Cerebellar cortex (tissue), 1 donor: Measurements from ENCODE around the gene TTLL11.
A peak's percentile ranks its signal among the peaks of the same experiment; 100 is the strongest.

Experiments
- DNase-seq: peaks from one replicate; pipeline ENCODE4 v3.0.0-alpha.2; 2015; ENCODE audit warnings: low spot score

Gene TTLL11

GRCh38 chr9:121855476-121855875 is 237.6 kb downstream of the TTLL11 start:
- DNase-seq = no peak

DNA sequence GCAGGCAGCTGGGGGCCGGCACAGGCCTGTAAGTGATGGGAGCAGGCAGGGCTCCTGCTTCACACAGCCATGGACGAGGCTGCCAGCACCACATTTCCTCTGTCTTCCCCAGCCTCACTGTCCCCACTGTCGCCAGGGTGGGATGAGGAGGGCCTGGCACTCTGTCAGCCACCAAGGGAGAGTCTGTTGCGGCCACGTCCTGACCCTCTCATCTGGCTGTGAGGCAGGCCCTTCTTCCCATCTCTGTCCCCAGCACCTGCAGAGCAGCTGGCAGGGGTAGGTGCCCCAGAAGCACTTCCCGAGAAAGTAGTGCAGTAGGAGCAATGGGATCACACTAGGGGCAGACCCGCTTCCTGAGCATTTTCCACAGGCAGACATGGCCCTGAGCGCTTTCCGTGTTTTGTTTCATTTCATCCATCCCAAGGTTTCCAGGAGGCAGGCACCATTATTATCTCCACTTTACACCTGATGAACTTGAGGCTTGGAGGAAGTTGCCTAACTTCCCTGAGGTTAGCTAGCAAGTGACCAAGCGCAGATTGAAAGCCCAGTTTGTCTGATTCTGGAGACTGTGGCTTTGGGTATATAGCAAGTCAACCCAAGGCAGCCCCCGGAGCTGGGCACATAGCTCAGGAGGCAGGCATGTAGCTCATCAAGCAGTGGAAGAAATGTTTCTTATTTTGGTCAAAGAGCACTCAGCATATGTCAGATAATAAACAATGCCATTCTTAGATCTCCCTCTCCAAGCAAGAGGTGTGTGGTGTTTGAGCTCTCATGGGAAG is 239.3 kb downstream of the TTLL11 start:
- DNase-seq = no peak

- peak; percentile 85 for DNase-seq
Observed at GRCh38 chr9:121852651-121853616, 240.2 kb downstream of the TTLL11 start.

DNA sequence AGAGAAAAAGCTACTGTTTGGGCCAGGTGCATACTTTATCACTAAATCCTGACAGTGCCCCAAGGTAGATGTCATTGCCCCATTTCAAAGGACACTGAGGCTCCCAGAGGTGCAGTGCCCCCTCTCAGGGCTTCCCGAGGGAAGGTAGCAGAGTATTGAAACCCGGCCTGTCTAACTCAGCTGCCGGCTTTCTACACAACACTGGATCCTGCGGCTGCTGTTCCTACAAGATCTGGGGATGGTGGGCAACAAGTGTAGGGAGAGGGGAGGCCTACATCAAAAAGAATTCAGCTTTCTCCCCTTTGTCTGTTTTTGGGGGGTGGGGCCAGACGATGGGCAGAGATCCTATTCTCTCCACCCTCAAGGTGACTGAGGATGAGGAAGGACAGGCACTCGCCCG is 240.9 kb downstream of the TTLL11 start:
- no peak for DNase-seq

- DNase-seq = no peak
Observed at GRCh38 chr9:121851641-121852091, 241.4 kb downstream of the TTLL11 start.

- DNase-seq = no peak
Observed at GRCh38 chr9:121850366-121850765, 242.7 kb downstream of the TTLL11 start.

GRCh38 chr9:121849554-121849953 is 243.6 kb downstream of the TTLL11 start:
- no peak for DNase-seq

DNA sequence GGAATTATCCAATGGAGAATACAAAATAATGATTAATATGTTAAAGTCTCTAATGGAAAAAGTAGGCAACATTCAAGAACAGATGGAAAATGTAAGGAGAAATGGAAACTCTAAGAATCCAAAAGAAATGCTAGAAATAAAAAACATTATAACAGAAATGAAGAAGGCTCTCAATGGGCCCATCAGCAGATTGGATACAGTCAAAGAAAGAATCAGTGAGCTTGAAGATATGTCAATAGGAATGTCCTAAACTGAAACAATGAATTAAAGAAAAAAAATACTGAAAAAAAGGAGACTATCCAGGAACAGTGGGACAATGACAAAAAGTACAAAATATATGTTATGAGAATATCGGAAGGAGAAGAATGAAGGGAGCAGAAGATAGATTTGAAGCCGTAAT is 248.5 kb downstream of the TTLL11 start:
- no peak for DNase-seq

DNA sequence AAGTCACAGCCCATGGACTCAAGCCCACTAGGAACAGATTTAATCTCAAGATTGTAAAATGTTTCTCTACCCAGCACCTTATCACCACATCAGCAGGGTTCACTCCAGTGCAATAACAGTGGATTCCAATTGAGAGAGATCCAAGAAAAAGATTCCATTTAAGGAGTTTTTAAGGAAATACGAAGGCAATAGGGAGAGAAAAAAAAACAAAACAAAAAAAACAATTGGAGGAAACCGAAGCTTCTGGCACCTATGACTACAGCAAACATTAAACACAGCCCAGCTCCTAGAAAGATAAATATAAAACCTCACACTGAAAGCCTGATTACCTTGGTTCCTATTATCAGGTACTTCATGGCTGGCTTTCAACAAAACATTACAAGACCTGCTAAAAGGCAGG is 249.0 kb downstream of the TTLL11 start:
- DNase-seq = no peak

DNA sequence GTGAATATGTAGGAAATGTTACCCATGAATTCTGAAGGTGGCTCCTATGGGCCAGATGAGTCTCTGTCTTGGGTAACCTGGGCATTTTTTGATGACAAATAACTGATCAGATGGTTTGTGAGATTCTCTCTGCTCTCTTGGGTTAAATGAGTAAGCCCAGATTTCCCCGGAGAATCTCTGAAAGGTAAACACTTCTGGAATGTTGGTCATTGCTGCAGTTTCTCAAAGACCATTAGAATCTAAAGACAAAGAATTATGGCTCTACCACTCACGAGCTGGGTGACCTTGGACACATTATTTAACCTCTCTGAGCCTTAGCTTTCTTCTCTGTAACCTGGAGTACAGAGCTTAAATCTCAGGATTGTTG is 250.5 kb downstream of the TTLL11 start:
- DNase-seq = no peak

- no peak for DNase-seq
Observed at GRCh38 chr9:121841771-121842611, 251.1 kb downstream of the TTLL11 start.

DNA sequence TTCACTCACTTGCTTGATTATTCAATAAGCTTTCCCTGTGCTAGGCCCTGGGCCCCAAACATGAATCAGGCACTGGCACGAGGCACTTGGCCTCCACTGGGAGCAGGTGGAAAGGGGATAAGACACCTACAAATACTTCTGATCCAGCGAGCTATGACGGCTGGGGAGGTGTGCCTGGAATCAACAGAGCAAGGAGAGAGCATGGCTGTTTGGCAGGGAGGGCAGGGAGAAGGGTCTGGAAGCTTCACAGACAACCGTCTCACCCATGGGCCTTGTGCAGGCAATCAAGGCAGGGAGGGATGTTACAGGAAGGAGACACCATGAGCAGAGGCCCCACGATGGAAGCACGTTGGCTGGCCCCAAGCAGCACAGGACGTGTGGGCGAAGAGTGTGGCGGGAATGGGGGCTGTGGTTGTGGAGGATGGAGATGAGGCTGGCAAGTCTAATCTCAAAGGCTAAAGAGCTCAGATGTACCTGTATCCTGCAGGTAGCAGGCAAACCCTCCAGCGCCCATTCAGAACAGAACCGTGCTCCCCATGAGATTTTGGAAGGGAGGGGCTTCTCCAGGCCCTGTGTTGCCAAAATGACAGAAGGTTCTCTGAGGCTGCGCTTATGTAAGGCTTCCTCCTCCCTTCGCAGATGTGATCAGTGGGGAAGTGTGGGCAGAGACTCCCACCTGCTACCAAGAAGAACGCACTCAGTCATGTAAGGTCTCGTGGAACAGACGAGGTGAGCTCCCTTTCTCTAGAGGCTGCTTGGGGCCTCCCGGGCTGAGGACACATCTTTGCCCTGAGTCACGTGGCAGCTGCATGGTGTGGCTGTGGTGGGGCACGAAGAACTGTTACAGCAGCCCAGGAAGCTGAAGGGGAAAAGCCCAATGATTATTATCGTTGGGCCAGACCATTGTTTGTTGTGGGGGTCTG is 252.0 kb downstream of the TTLL11 start:
- peak; percentile 76 for DNase-seq

GRCh38 chr9:121839726-121840500 is 253.2 kb downstream of the TTLL11 start:
- no peak for DNase-seq

DNA sequence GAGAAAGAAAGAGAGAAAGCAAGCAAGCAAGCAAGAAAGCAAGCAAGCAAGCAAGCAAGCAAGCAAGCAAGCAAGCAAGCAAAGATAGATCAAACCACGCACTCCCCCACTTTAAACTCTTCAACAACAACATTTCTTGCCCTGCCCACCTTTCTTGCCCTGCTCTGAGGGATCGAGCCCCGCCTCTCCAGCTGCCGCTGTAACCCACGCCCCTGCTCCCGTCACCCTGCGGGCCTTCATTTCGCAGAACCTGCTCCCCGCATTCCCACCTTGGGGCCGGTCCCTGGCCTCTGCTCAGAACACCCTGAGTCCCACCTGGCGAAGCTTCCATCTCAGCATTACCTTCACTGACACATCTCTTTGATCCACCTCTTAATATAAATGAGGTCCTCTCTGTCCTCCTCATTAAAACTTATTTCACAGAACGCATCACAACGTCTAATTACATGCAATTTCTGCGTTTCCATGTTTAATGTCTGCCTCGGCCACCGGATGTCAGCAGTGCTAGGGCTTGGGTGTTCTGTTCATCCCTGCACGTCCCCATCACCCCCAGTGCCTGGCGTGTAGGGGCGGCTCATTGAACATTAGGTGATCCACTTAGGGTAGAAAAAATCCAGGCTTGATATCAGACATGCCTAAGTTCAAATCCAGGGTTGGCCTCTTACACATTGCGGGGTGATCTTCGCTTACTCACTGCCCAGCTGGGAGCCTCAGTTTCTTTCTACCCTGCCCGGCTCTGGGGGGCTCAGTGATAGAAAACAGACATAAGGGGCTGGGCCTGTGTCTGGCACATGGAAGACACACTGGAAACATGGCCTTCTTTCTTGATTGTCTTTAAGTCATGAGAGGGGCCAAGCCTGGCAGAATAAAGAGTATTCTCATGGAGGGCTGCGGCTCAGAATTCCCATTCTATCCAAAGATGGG is 254.1 kb downstream of the TTLL11 start:
- no peak for DNase-seq

- DNase-seq = peak; percentile 95
Observed at GRCh38 chr9:121837113-121837961, 255.8 kb downstream of the TTLL11 start.

DNA sequence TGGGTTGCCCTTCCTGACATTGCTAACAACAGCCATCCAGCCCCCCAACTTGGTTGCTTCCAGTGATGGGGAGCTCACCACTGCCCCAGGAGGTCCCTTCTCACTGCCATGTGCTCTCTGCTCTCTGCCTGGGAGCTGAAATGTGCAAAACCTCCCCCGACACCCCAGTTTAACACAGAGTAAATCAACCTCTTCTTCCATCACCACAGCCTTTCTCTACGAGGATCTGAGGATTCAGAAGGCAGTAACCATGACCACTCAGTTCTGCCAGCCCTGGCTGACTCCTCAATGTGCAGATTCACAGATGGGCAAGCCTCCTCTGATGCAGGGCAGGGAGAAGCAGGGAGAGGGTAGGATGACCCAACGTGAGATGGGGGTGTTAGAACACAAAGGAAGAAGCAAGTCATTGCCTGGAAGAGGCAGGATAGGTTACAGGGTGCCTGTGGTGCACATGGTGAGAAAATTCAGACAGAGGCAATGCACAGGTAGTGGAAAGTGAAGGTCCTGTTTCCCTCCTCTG is 256.7 kb downstream of the TTLL11 start:
- DNase-seq = no peak

- no peak for DNase-seq
Observed at GRCh38 chr9:121835587-121836365, 257.3 kb downstream of the TTLL11 start.
